Tibial artery (tissue), 4 donors: Measurements from ENCODE around the gene MFRP.

Source experiments
- DNase-seq, 2 donors: peaks; one replicate each; pipeline ENCODE4 v3.0.0-alpha.2; 2019
- H3K27ac ChIP-seq, 2 donors: fragments of 200-600 bp; sonication (generic) in 1 of 2; 1 replicate in 1 of 2; 2 replicates in 1 of 2; pipeline ENCODE4 v1.5.1; 2018 to 2019; ENCODE audit warnings: mild to moderate bottlenecking in 1 of 2
- H3K27me3 ChIP-seq, 2 donors: fragments of 200-600 bp; sonication (generic) in 1 of 2; one replicate each; pipeline versions ENCODE4 v1.5.1 to v1.6.0; 2016 to 2019
- H3K36me3 ChIP-seq, 3 donors: fragments of 200-600 bp; sonication (generic) in 2 of 3; one replicate each; pipeline ENCODE4 v1.5.1; 2016 to 2019; ENCODE audit warnings: mild to moderate bottlenecking in 2 of 3
- H3K4me1 ChIP-seq, 4 donors: fragments of 200-600 bp; sonication (generic) in 2 of 4; 1 replicate in 3 of 4; 2 replicates in 1 of 4; pipeline ENCODE4 v1.5.1; 2016 to 2019
- H3K4me3 ChIP-seq, 2 donors: fragments of 200-600 bp; sonication (generic) in 1 of 2; 1 replicate in 1 of 2; 2 replicates in 1 of 2; pipeline ENCODE4 v1.5.1; 2018 to 2019; ENCODE audit warnings: mild to moderate bottlenecking in 2 of 2
- H3K9me3 ChIP-seq, 3 donors: fragments of 200-600 bp; sonication (generic) in 1 of 3; one replicate each; pipeline ENCODE4 v1.5.1; 2016 to 2019
- intact Hi-C: fragments of 100-400 bp; cut with DNase I; formaldehyde crosslinking; loops from one replicate; pipeline ENCODE4 v1.15.0; 2023; ENCODE audit warnings: low total_unique reads
- TF ChIP-seq, protein P1 (sequence below), 2 experiments: fragments of 200-600 bp in 1 of 2; fragments of 450-650 bp in 1 of 2; IDR thresholded peaks; one replicate each; pipeline ENCODE4 v1.5.1; 2017 to 2019; ENCODE audit warnings: antibody characterized with exemption in 2 of 2, mild to moderate bottlenecking in 1 of 2, moderate library complexity in 1 of 2

MFRP gene

DNA sequence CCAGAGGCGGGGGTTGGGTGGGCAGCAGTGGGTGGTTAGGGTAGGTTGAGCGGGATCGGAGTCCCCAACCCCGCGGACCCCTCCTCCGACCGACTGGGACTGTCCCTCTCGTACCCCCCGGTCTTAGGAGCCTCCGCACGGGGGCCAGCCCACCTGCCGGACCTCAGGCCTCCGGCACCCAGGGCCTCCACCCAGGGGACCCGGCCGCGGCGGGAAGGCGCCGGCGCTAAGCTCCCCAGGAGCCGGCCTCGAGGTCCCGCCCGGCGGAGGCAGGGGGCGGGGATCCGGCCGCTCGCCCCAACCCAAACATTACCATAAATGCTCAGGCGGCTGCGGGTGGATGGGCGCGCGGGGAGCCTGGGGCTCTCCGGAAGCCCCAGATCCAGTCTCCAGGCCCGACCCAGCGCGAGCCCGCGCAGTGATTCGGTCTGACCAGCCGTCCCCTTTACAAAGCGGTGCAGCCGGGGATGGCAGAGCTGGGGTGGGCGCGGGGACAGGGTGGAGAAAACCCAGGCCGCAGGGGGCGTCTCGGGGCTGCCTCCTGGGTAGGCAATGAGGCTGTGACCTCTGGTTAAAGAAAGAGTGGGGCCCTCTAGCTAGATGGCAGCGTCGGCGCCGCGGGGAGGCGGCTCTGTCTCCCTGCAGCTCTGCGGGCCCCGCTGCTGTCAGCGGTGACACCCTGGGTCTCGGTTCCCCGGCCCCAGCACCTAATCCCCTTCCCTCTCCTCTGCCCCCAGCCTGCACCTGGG is 25.6 kb downstream of the MFRP start:
- DNase-seq: peak; percentile 62 to 92
- H3K4me1 ChIP-seq: peaks cover 0 to 61% (median 53%) of the 10 kb centered on the region in 4 donors
- peak overlapping the region; percentile 54 to 59 for H3K4me3 ChIP-seq
- peaks cover 0 to under 1% (median 0%) of the 10 kb centered on the region in 3 donors for H3K36me3 ChIP-seq
- H3K27me3 ChIP-seq: no peaks in the 10 kb centered on the region
- H3K27ac ChIP-seq: peak overlapping the region; percentile 99
- H3K9me3 ChIP-seq: no peaks in the 10 kb centered on the region
- TF ChIP-seq, protein P1, sequence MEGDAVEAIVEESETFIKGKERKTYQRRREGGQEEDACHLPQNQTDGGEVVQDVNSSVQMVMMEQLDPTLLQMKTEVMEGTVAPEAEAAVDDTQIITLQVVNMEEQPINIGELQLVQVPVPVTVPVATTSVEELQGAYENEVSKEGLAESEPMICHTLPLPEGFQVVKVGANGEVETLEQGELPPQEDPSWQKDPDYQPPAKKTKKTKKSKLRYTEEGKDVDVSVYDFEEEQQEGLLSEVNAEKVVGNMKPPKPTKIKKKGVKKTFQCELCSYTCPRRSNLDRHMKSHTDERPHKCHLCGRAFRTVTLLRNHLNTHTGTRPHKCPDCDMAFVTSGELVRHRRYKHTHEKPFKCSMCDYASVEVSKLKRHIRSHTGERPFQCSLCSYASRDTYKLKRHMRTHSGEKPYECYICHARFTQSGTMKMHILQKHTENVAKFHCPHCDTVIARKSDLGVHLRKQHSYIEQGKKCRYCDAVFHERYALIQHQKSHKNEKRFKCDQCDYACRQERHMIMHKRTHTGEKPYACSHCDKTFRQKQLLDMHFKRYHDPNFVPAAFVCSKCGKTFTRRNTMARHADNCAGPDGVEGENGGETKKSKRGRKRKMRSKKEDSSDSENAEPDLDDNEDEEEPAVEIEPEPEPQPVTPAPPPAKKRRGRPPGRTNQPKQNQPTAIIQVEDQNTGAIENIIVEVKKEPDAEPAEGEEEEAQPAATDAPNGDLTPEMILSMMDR (IDR thresholded peaks at IDR 0.05): no peak
- intact Hi-C loops: loop anchor here (10.0 kb wide), 1 partner anchor 216 kb away; the partner anchor contains the start of genes C2CD2L and DPAGT1

DNA sequence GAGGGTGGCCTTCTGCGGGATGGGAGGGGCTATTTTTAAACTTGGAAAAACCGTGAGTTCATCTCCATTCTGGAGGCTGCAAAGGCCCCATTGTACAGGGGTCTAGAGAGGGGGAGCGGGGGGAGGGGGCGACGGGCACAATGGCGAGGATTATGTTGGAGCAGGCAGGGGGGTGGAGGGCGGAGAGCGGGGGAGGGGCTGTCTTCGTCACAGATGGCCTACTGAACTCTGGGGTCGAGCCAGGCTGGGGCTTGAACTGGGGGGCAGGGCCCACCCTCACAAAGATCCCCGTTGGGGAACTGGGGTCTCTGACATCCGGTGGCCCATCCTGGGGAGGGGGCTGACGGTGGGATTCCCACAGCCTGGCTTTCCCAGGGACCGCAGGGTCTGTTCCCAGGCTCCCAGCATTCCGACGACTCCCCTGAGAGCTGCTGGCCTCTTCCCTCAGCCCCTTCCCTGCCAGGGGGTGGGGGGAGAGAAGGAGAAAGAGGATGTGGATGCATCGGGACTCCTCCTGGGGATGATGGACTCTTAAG is 26.2 kb downstream of the MFRP start:
- TF ChIP-seq, protein P1 (IDR thresholded peaks at IDR 0.05): no peak
- intact Hi-C loops: loop anchor here (10.0 kb wide), 1 partner anchor 216 kb away; the partner anchor contains the start of genes C2CD2L and DPAGT1
- Histone ChIP-seq H3K36me3 (peaks cover 0 to 6% (median 4%) of the 10 kb centered on the region in 3 donors), H3K27ac (peak overlapping the region; percentile 99), H3K27me3 (no peaks in the 10 kb centered on the region), H3K4me3 (peak overlapping the region; percentile 54 to 59), H3K9me3 (no peaks in the 10 kb centered on the region), H3K4me1 (peaks cover 0 to 67% (median 53%) of the 10 kb centered on the region in 4 donors)
- DNase-seq: peak in 1 of 2 donors; percentile 78

- Histone ChIP-seq H3K9me3 (no peaks in the 10 kb centered on the region), H3K36me3 (peaks cover 3 to 12% (median 9%) of the 10 kb centered on the region in 3 donors), H3K27ac (peak overlapping the region; percentile 99), H3K27me3 (no peaks in the 10 kb centered on the region), H3K4me1 (peaks cover 0 to 71% (median 54%) of the 10 kb centered on the region in 4 donors), H3K4me3 (peak overlapping the region; percentile 54 to 97)
- DNase-seq: peak in 1 of 2 donors; percentile 67
- TF ChIP-seq, protein P1 (IDR thresholded peaks at IDR 0.05): no peak
- intact Hi-C loops: loop anchor here (10.0 kb wide), 1 partner anchor 215 kb away; the partner anchor contains the start of genes C2CD2L and DPAGT1
Observed at GRCh38 chr11:119319700-119320239, 26.7 kb downstream of the MFRP start.

GRCh38 chr11:119319136-119319699 is 27.3 kb downstream of the MFRP start:
- TF ChIP-seq, protein P1 (IDR thresholded peaks at IDR 0.05): no peak
- peak overlapping the region; percentile 99 for H3K27ac ChIP-seq
- H3K4me3 ChIP-seq: peak overlapping the region; percentile 97 to 99
- peaks cover 0 to 77% (median 59%) of the 10 kb centered on the region in 4 donors for H3K4me1 ChIP-seq
- H3K36me3 ChIP-seq: peaks cover 8 to 17% (median 15%) of the 10 kb centered on the region in 3 donors
- intact Hi-C loops: no loop called here
- no peaks in the 10 kb centered on the region for H3K9me3 ChIP-seq
- DNase-seq: peak in 1 of 2 donors; percentile 67
- no peaks in the 10 kb centered on the region for H3K27me3 ChIP-seq
